ENCODE data around the gene NCL. TPM values are rescaled to one million over a fixed set of nuclear protein-coding genes. Genes with fewer than 3 reads are reported as not detected.
"Not testable (repeated sequence)": the region's sequence is repeated elsewhere in the genome, so short reads cannot be mapped to it uniquely, and the experiment has no call there.

NCL gene
- total and polyA plus RNA-seq, 7 donors: 82.1 to 273 (median 123) TPM

GRCh38 chr2:231411237-231411636 lies 53.0 kb downstream of the NCL start:
- WGBS, 2 donors: 53 to 62% methylated on average over 3 of the region's 3 CpGs
- Histone ChIP-seq H3K27ac (no peak overlapping the region), H3K4me3 (no peak overlapping the region), H3K9me3 (no peaks in the 10 kb centered on the region), H3K36me3 (no peaks in the 10 kb centered on the region), H3K4me1 (peaks cover 0 to 15% (median 13%) of the 10 kb centered on the region in 4 donors), H3K27me3 (no peaks in the 10 kb centered on the region)
- no peak for DNase-seq
- TF ChIP-seq POLR2A (IDR thresholded peaks at IDR 0.05) (no peak), EP300 (IDR thresholded peaks at IDR 0.05) (no peak), POLR2AphosphoS5 (IDR thresholded peaks at IDR 0.05) (no peak), CTCF (IDR thresholded peaks at IDR 0.05) (no peak)
- intact Hi-C loops (cut with DNase I): no loop called here

GRCh38 chr2:231410293-231411004 lies 53.8 kb downstream of the NCL start:
- Histone ChIP-seq H3K27me3 (no peaks in the 10 kb centered on the region), H3K4me3 (no peak overlapping the region), H3K4me1 (peaks cover 0 to 21% (median 13%) of the 10 kb centered on the region in 4 donors), H3K27ac (no peak overlapping the region), H3K36me3 (no peaks in the 10 kb centered on the region), H3K9me3 (no peaks in the 10 kb centered on the region)
- DNase-seq: no peak
- TF ChIP-seq POLR2A (IDR thresholded peaks at IDR 0.05) (no peak), EP300 (IDR thresholded peaks at IDR 0.05) (no peak), POLR2AphosphoS5 (IDR thresholded peaks at IDR 0.05) (no peak), CTCF (IDR thresholded peaks at IDR 0.05) (no peak)
- intact Hi-C loops (cut with DNase I): no loop called here
- WGBS, 2 donors: 83 to 90% methylated on average over 6 of the region's 6 CpGs

- no peak for TF ChIP-seq POLR2A (IDR thresholded peaks at IDR 0.05)
- no peak for TF ChIP-seq EP300 (IDR thresholded peaks at IDR 0.05)
- TF ChIP-seq CTCF (IDR thresholded peaks at IDR 0.05): no peak
- TF ChIP-seq POLR2AphosphoS5 (IDR thresholded peaks at IDR 0.05): no peak
- no peak for DNase-seq
- intact Hi-C loops (cut with DNase I): no loop called here
- H3K4me1 ChIP-seq: peaks cover 0 to 23% (median 13%) of the 10 kb centered on the region in 4 donors
- no peak overlapping the region for H3K27ac ChIP-seq
- no peaks in the 10 kb centered on the region for H3K9me3 ChIP-seq
- H3K4me3 ChIP-seq: no peak overlapping the region
- H3K27me3 ChIP-seq: no peaks in the 10 kb centered on the region
- H3K36me3 ChIP-seq: no peaks in the 10 kb centered on the region
- WGBS, 2 donors: 20 to 75% methylated on average over 5 of the region's 5 CpGs
These were observed 54.5 kb downstream of the NCL start for GRCh38 chr2:231409776-231410175.

- H3K27me3 ChIP-seq; H3K27ac ChIP-seq; DNase-seq; H3K9me3 ChIP-seq; H3K4me3 ChIP-seq; intact Hi-C loops (cut with DNase I); H3K36me3 ChIP-seq: not testable (repeated sequence)
- 88 to 91% methylated on average over 9 of the region's 9 CpGs for WGBS, 2 donors
- peaks cover 0 to 23% (median 13%) of the 10 kb centered on the region in 4 donors for H3K4me1 ChIP-seq
These were observed 56.0 kb downstream of the NCL start for GRCh38 chr2:231408304-231408703.

- 89 to 91% methylated on average over 5 of the region's 5 CpGs for WGBS, 2 donors
- peaks cover 0 to 18% (median 11%) of the 10 kb centered on the region in 4 donors for H3K4me1 ChIP-seq
- H3K36me3 ChIP-seq; H3K4me3 ChIP-seq; H3K9me3 ChIP-seq; H3K27ac ChIP-seq; H3K27me3 ChIP-seq; intact Hi-C loops (cut with DNase I); DNase-seq: not testable (repeated sequence)
These were observed 56.6 kb downstream of the NCL start for GRCh38 chr2:231407686-231408085.
